Body of pancreas (tissue), 4 donors: ENCODE measurements around the gene EMD. TPM values are rescaled to one million over a fixed set of nuclear protein-coding genes. Genes with fewer than 3 reads are reported as not detected.

Experiments used
- ATAC-seq: fragments of 150-250 bp; one replicate; pipeline ENCODE4 v1.9.1; 2016
- DNase-seq, 4 donors: peaks; one replicate each; pipeline ENCODE4 v3.0.0-alpha.2; 2019
- H3K27ac ChIP-seq, 4 donors: fragments of 200-600 bp; sonication (generic); 1 replicate in 3 of 4; 2 replicates in 1 of 4; pipeline versions ENCODE4 v1.5.1 to v1.6.1; 2016 to 2019; ENCODE audit warnings: mild to moderate bottlenecking in 1 of 4, mixed read lengths in 1 of 4, moderate library complexity in 1 of 4
- H3K27me3 ChIP-seq, 2 donors: fragments of 200-600 bp; sonication (generic); one replicate each; pipeline ENCODE4 v1.6.0; 2016; ENCODE audit warnings: mild to moderate bottlenecking in 1 of 2
- H3K36me3 ChIP-seq, 2 donors: fragments of 200-600 bp; sonication (generic); replicated peaks in 1 of 2; 2 replicates each; pipeline ENCODE4 v1.5.1; 2016; ENCODE audit warnings: low read depth in 2 of 2; ENCODE audit not compliant: insufficient read depth in 1 of 2
- H3K4me1 ChIP-seq: fragments of 200-600 bp; sonication (generic); one replicate; pipeline ENCODE4 v1.6.0; 2016
- H3K4me3 ChIP-seq, 2 donors: fragments of 200-600 bp; sonication (generic); 1 replicate in 1 of 2; 2 replicates in 1 of 2; pipeline ENCODE4 v1.5.1; 2016 to 2019
- H3K9me3 ChIP-seq, 3 donors: fragments of 200-600 bp; sonication (generic); 1 replicate in 2 of 3; 2 replicates in 1 of 3; pipeline ENCODE4 v1.5.1; 2016
- CTCF ChIP-seq, 7 experiments: fragments of 450-650 bp in 4 of 7; fragments of 200-600 bp in 3 of 7; sonication (generic) in 3 of 7; IDR thresholded peaks; one replicate each; pipeline ENCODE4 v1.5.1; 2016 to 2019; ENCODE audit warnings: antibody characterized with exemption in 7 of 7
- POLR2A ChIP-seq, 3 donors: fragments of 450-650 bp; IDR thresholded peaks; one replicate each; pipeline ENCODE4 v1.6.1; 2016; ENCODE audit warnings: antibody characterized with exemption in 3 of 3, mild to moderate bottlenecking in 2 of 3
- WGBS, 2 donors: methylation state at CpG; one replicate each; pipeline ENCODE4 v1.1.5; 2017; 5-methylcytosine and 5-hydroxymethylcytosine counted together
- intact Hi-C: fragments of 100-400 bp; cut with DNase I; formaldehyde crosslinking; loops from one replicate; pipeline ENCODE4 v1.15.1; 2023
- total RNA-seq, 2 donors: library from RNA; depleted of rRNA; stranded (reverse); fragments of >200 nt; gene quantifications; one replicate each; pipeline ENCODE4 v1.1.0, GENCODE V29; 2016

Gene EMD
- total RNA-seq, 2 donors from 2014 or later = 23.6 to 28.3 TPM

- DNase-seq (no peak), ATAC-seq (no peak)
- Histone ChIP-seq H3K9me3 (no peaks in the 10 kb centered on the region), H3K4me3 (no peak overlapping the region), H3K4me1 (peaks cover 7% of the 10 kb centered on the region), H3K27ac (no peak overlapping the region), H3K27me3 (no peaks in the 10 kb centered on the region), H3K36me3 (no peaks in the 10 kb centered on the region)
- no peak for TF ChIP-seq CTCF (IDR thresholded peaks at IDR 0.05)
- no peak for TF ChIP-seq POLR2A (IDR thresholded peaks at IDR 0.05)
- WGBS, 2 donors = 94 to 96% methylated on average over 5 to 12 of the region's 20 CpGs
- intact Hi-C loops = no loop called here
Observed at GRCh38 chrX:154363706-154364439, 15.2 kb upstream of the EMD start.

GRCh38 chrX:154365052-154365600 is 14.0 kb upstream of the EMD start:
- TF ChIP-seq CTCF (IDR thresholded peaks at IDR 0.05) (no peak), POLR2A (IDR thresholded peaks at IDR 0.05) (no peak)
- 79 to 91% methylated on average over 9 to 16 of the region's 20 CpGs for WGBS, 2 donors

GRCh38 chrX:154365997-154366665 is 13.0 kb upstream of the EMD start:
- TF ChIP-seq CTCF (IDR thresholded peaks at IDR 0.05) (no peak), POLR2A (IDR thresholded peaks at IDR 0.05) (no peak)
- WGBS, 2 donors = 77% methylated on average over 7 of the region's 32 CpGs; no CpG with 5 or more reads in 1 of the 2 donors
- Histone ChIP-seq H3K36me3 (no peaks in the 10 kb centered on the region), H3K4me3 (no peak overlapping the region), H3K27ac (no peak overlapping the region), H3K27me3 (no peaks in the 10 kb centered on the region), H3K4me1 (peaks cover 14% of the 10 kb centered on the region), H3K9me3 (no peaks in the 10 kb centered on the region)
- DNase-seq = no peak
- ATAC-seq = no peak
- intact Hi-C loops = no loop called here

More at GRCh38 chrX:154365052-154365600, 14.0 kb upstream of the EMD start:
- Histone ChIP-seq H3K4me1 (peaks cover 9% of the 10 kb centered on the region), H3K4me3 (no peak overlapping the region), H3K36me3 (no peaks in the 10 kb centered on the region), H3K27me3 (no peaks in the 10 kb centered on the region), H3K9me3 (no peaks in the 10 kb centered on the region), H3K27ac (no peak overlapping the region)
- DNase-seq (no peak), ATAC-seq (no peak)
- intact Hi-C loops = no loop called here

GRCh38 chrX:154366666-154367055 is 12.4 kb upstream of the EMD start:
- Histone ChIP-seq H3K9me3 (no peaks in the 10 kb centered on the region), H3K27ac (no peak overlapping the region), H3K4me1 (peaks cover 15% of the 10 kb centered on the region), H3K36me3 (no peaks in the 10 kb centered on the region), H3K4me3 (no peak overlapping the region), H3K27me3 (no peaks in the 10 kb centered on the region)
- no peak for ATAC-seq
- DNase-seq = no peak
- intact Hi-C loops = no loop called here
- 85% methylated on average over 8 of the region's 11 CpGs; no CpG with 5 or more reads in 1 of the 2 donors for WGBS, 2 donors
- TF ChIP-seq CTCF (IDR thresholded peaks at IDR 0.05) (no peak), POLR2A (IDR thresholded peaks at IDR 0.05) (no peak)
